Stimulated activated CD8-positive, alpha-beta memory T cell treated with anti-CD3 and anti-CD28 coated beads, Interleukin-15, amount 100 ng/mL, for 48 hours (primary cell): ENCODE data around the gene ZNF584.
"Not testable (repeated sequence)": the region's sequence is repeated elsewhere in the genome, so short reads cannot be mapped to it uniquely, and the experiment has no call there.

Experiments
- DNase-seq, 2 donors: peaks; one replicate each; pipeline ENCODE4 v3.0.0-alpha.2; 2020; ENCODE audit warnings: low read depth in 2 of 2

The ZNF584 gene

DNA sequence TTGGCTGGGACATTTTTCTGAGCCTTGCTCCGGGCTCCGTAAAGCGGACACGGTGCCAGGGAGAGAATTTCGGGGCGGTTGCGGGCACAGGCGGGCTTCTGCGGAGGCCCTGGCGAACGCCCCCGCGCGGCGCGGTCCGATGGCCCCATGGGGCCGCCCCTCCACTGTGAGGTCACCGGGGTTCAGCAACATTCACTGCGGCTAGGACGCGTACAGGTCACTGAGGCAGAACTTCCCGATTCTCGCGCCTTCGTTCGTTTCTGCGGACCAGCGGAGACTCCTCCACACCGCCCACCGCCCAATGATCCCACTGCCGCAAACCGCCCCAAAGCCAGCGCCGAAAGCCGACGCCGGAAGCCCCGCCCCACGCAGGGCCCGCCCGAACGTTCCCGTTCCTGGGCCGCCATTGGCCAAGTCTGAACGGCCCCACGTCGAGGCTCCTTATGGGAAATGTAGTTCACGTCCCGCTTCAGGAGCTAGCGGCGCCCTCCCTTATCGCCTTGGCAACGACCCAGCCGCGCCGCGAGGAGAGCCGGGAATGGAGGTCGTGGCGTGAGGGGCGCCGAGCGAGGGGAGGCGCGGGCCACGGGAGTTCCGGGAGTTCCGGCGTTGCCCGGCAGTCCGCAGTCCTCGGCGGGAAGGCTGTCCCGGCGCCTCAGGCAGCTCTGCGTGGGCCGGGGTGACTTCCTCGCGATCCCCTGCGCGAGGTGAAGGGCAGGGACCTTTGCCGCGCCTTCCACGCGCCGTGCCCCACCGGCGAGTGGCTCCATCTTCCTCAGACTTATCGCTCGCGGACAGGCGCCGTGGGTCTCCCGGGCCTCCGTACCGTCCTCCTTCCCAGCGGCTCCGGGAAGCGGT is at the start of gene ZNF584:
ZNF584 (plus strand) TSS at position 498 of the 858 bp plus-strand sequence. CDS start 499 bp downstream, outside the sequence.
- DNase-seq, result peak; percentile 94 to 95

DNA sequence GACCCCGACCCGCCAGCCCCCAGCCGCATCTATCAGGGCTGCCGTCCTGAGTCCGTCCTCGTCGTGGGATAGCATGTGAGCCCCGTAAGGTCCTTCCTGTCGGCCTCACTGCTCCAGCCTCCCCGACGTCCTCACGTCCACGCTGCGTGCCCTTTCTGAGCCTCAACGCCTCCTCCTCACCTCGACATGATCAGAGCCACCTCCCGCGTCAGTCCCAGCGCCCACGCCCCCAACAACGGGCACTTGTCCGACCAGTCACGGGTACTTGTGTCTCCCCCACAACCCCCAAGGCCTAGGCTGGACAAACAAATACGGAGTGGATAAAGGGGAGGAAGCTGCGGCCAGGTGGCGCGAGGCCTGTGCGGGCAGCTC is 46.6 kb upstream of the ZNF584 start:
- peak in 1 of 2 donors; percentile 49 for DNase-seq

- peak; percentile 97 for DNase-seq
Observed at GRCh38 chr19:58362272-58362994, 46.0 kb upstream of the ZNF584 start, which contains the start of gene ZNF497. TSS of gene ZNF497 (minus strand) at chr19:58362751. CDS start at chr19:58357635, 5,116 bp downstream.

DNA sequence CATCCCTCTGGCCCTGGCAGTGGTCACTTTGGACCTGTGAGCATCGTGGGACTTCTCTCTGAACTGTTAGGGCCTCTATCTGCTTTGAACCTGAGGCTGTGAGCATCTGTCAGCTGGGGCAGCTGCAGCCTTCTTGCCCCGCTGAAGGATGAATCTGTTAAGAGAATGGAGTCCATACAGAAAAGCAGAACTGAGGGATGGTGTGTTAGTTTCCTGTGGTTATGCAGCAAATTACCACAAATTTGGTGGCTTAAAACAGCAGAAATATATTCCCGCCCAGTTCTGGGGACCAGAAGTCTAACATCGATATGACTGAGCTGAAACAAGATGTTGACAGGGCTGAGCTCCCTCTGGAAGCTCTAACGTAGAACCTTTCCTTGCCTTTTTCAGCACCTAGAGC is 44.3 kb upstream of the ZNF584 start:
- DNase-seq, result no peak

- no peak for DNase-seq
Observed at GRCh38 chr19:58366585-58367430, 41.6 kb upstream of the ZNF584 start.

DNA sequence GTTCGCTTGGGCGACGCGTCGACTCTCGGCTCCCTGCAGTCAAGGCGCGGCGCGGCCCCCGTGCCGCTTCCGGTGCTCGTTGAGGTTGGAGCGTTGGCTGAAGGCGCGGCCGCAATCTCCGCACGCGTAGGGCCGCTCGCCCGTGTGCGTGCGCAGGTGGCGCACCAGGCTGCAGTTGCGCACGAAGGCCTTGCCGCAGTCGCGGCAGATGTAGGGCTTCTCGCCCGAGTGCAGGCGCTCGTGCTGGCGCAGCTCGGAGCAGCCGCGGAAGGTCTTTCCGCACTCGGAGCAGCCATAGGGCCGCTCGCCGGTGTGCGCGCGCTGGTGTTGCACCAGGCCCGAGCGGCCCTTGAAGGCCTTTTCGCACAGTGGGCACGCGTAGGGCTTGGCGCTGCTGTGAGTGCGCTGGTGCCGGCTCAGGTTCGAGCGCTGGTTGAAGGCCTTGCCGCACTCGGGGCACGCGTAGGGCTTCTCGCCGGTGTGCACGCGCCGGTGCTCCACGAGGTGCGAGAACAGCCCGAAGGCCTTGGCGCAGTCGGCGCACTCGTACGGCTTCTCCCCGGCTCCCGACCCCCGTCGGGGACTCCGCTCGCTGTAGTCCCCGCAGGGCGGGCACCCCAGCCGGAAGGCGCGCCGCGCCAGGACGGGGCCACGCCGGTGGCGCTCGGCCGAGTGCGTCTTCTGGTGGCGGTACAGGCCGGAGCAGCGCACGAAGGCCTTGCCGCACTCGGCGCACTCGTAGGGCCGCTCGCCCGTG is 40.6 kb upstream of the ZNF584 start:
- no peak for DNase-seq

DNA sequence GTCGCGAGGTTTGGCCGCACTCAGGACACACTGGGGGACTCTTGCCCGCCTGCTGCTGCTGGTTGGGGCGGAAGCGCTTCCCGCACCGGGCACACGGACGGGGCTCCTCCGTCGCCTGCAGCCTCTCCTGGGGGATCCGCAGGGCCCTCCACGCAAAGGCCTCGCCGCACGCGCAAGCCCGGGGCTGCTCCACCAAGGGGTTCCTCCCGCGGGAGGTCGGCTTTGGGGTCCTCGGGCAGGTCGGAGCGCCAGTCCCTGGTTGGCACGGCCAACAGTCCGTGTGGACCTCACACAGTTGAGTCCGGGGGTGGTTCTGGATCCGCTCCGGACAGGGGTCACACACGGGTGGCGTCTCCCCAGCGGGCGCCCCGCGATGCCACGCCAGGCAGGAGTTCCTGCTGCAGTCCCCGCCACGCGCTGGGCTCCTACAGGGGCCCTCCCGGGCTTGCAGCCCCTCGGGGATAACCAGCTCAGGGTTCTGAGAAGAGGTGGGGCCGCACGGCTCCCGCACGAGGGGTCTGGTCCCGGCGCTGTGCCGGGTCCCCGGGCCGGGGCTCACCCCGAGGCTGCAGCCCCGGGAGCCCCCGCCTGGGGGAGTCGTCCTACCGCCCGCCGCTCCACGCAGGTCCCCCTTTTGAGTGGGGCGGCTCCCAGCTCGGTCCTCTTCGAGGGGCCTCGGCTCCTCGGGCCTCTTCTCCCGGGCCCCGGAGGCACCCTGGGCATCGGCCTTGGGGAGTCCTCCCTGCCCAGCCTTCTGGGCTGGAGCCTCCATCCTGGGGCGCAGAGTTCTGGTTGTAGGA is 39.7 kb upstream of the ZNF584 start:
- DNase-seq, result no peak

GRCh38 chr19:58372311-58373133 is 35.9 kb upstream of the ZNF584 start:
- DNase-seq, result no peak

DNA sequence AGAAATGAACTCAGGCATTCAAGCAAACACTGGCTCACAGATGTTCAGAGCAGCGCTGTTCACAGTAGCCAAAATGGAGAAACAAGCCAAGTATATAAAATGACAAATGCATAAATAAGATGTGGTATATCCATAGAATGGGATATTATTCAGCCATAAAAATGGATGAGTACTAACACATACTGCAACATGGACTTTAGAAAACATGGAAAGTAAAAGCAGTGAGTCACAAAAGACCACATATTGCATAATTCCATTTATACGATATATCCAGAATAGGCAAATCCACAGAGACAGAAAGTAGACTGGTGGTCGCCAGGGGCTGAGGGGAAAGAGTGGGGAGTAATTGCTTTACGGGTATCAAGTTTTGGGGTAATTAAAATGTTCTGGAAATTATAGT is 34.2 kb upstream of the ZNF584 start:
- DNase-seq, result no peak

GRCh38 chr19:58376724-58377123 is 31.7 kb upstream of the ZNF584 start:
- not testable (repeated sequence) for DNase-seq

DNA sequence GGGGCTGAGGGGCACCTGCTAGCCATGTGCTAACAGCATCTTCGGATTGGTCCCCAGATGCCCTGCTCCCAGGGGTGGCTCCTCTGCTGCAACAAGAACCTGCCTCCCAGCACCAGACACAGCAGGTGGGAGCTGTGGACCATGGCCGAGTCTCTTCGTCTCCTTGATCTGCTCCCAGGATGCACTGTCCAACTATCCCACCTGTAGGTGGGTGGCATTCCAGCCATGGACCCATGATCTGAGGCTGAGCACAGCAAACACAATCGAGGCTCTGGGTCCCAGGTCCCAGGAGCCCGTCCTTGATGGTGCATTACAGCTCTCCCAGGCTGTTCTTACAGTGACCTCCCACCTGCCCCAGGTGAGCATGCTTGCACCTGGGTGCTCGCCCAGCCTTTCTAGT is 29.2 kb upstream of the ZNF584 start:
- DNase-seq, result no peak

GRCh38 chr19:58380037-58380661 is 28.3 kb upstream of the ZNF584 start:
- DNase-seq, result no peak

DNA sequence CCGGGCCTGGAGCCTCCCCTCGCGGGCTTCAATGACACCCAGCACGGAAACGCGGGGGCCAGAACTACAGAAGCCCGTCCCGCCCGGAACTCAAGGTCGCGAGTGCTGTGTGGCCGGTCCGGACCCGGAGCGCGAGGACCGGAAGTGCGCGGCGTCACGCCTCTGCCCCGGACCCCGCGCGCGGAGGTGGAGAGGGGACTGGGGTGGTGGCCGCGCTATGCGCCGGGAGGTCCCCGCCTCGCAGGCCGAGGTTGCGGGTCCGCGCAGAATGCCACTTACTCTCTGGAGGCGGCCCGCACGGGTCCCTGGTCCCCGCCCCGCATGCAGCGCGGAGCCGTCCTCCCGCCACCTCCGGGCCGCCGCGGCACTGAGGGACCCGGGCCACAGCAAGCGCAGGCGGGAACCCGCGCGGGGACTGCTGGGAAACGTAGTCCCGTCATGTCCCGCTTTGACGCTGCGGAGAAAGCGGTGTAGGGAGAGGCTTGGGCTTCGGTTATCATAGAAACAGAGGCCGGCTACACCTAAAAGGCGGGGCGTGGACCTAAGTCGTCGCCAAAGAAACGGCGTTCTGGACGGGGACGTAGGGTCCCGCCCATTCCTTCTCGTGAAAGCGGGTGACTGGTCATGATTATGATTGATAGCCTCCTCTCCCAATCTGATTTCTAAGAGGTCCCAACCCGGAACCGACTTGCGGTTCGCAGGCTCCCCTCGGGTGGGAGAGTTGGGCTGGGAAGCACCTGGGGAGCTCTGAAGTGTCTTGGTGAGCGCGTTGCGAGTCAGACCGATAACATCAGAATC is 27.6 kb upstream of the ZNF584 start, which contains the start of gene ZNF837:
ZNF837 (minus strand) TSS at position 369 of the 798 bp plus-strand sequence. CDS start 11,698 bp downstream, outside the sequence.
- peak; percentile 97 to 98 for DNase-seq

DNA sequence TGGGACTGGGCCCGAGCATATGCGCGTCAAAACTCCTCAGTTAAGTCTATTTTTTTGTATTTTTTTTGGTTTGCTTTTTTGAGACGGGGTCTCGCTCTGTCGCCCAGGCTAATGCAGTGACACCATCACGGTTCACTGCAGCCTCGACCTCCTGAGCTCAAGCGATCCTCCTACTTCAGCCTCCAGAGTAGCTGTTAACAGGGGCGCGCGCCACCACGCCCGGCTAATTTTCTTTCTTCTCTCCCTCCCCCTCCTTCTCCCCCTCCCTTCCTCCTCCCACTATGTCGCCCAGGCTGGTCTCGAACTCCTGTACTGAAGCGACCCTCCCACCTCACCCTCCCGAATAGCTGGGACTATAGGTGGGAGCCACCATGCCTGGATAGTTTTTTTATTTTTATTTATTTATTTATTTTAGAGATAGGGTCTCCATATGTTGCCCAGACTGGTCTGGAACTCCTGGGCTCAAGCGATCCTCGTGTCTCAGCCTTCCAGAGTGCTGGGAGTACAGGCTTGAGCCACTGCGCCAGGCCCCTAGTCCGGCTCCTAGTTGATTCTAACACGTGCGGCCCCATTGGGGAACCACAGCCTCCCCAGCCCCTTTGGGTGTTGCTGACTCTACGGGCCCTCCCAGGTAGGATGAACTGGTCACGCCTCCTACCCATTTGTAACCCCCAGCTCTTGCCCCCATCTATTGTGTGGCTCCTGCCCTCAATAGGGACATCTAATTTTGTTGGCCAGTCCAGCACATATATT is 26.8 kb upstream of the ZNF584 start:
- no peak for DNase-seq

DNA sequence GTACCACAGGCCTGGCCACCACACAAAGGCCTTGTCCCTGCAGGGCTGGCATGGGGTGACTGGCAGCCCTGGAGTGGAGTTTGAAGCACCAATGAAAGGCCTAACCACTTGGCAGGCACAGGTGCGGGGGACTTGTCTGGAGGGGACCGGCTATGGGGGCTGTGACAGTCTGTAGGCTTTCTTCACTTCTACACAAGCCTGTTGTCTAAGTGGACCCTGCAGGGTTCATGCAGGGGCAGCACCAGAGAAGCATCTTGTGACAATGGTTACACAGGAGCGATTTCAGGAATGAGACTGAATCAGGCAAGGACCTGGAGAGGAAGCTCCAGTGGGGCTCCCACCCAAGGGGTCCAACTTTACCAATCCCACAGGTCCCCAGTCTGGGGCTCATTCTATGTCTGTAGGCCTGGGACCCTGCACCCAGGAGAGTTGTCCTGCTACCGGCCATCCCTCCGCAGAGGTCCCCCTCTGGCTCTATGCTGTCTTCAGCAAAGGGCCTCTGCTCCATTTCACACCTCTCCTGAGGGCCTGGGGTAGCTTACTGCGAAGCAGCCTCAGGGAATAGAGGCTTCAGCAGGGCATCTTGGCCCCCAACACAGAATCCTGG is 25.3 kb upstream of the ZNF584 start:
- no peak for DNase-seq

- no peak for DNase-seq
Observed at GRCh38 chr19:58385313-58385890, 23.0 kb upstream of the ZNF584 start.
